Measurements from ENCODE around the gene CLDN34. TPM values are rescaled to one million over a fixed set of nuclear protein-coding genes. Genes with fewer than 3 reads are reported as not detected.

The CLDN34 gene
- total and polyA plus RNA-seq, 2 experiments from 2014 or later = not detected

DNA sequence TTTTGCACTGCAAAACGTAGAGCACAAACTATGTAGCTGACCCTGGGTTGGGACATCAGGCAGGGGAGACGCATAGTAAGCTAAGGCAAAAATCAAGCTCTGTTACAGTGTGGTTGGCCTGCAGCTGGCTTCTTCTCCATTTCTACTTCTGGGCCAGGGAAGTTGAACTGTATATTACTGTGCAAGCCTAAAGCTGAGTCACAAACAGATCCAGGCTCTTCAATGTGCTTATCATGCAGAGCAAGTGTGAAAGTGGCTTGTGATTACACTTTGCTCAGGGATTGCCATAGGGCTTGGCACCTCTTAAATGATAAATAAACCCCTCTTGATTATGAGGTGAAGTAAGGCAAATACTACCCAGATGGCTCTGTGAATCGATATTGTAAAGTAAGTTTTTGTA lies 40.5 kb downstream of the CLDN34 start:
- H3K4me3 Mint-ChIP-seq = no peak overlapping the region
- H3K27ac Mint-ChIP-seq = no peak overlapping the region
- H3K4me1 Mint-ChIP-seq = peaks cover 32% of the 10 kb centered on the region
- Histone ChIP-seq H3K79me2 (replicated peaks; ENCODE audit: insufficient read depth) (no peaks in the 10 kb centered on the region), H4K20me1 (replicated peaks; ENCODE audit: insufficient read depth) (no peaks in the 10 kb centered on the region), H3K4me1 (ENCODE audit: insufficient read depth) (peaks cover 21% of the 10 kb centered on the region), H3K27ac (ENCODE audit: low read depth) (no peak overlapping the region), H3K4me2 (no peak overlapping the region), H3K27me3 (ENCODE audit: insufficient read depth) (no peaks in the 10 kb centered on the region), H2AFZ (no peak overlapping the region), H3K4me3 (no peak overlapping the region), H3K36me3 (ENCODE audit: insufficient read depth) (no peaks in the 10 kb centered on the region), H3K9me2 (ENCODE audit: insufficient read depth) (no peaks in the 10 kb centered on the region), H3F3A (replicated peaks; ENCODE audit: low read depth) (peaks cover 12% of the 10 kb centered on the region; the same call in 1 of the 2 replicates)
- no peaks in the 10 kb centered on the region for H3K36me3 Mint-ChIP-seq (ENCODE audit: low read depth)
- no peak for TF ChIP-seq CTCF (conservative IDR thresholded peaks at IDR 0.05; ENCODE audit: low read depth in 2 of 2)
- ATAC-seq = no peak
- H3K9me3 Mint-ChIP-seq = peaks cover 4% of the 10 kb centered on the region; the same call in 2 of the 3 replicates
- no peak for DNase-seq (ENCODE audit: low spot score)
- H3K27me3 Mint-ChIP-seq (ENCODE audit: insufficient read depth, low read depth, poor library complexity) = peaks cover 3% of the 10 kb centered on the region

DNA sequence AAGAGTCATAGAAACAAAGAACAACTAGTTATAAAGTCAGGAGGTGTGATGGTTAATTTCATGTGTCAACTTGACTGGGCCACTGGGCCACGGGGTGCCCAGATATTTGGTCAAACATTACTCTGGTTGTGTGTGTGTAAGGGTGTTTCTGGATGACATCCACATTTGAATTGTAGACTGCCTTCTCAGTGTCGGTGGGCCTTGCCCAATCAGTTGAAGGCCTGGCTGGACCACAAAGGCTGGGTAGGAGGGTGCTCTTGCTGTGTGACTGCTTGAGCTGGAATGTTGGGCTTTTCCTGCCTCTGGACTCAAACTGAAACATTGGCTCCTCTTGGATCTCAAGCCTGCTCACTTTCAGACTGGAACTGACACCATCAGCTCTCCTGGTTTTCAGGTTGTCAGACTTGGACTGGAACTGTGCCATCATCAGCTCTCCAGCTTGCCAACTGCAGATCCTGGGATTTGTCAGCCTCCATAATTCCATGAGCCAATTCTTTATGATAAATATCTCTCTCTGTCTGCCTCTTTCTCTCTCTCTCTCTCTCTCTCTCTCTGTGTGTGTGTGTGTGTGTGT lies 41.4 kb downstream of the CLDN34 start:
- Histone ChIP-seq H3K4me1 (ENCODE audit: insufficient read depth) (peaks cover 21% of the 10 kb centered on the region), H2AFZ (no peak overlapping the region), H3K27ac (ENCODE audit: low read depth) (no peak overlapping the region), H3K4me3 (no peak overlapping the region), H3K4me2 (no peak overlapping the region), H3K27me3 (ENCODE audit: insufficient read depth) (no peaks in the 10 kb centered on the region), H3K9me2 (ENCODE audit: insufficient read depth) (no peaks in the 10 kb centered on the region), H3K36me3 (ENCODE audit: insufficient read depth) (no peaks in the 10 kb centered on the region), H3F3A (replicated peaks; ENCODE audit: low read depth) (peaks cover 12% of the 10 kb centered on the region; the same call in 1 of the 2 replicates), H4K20me1 (replicated peaks; ENCODE audit: insufficient read depth) (no peaks in the 10 kb centered on the region), H3K79me2 (replicated peaks; ENCODE audit: insufficient read depth) (no peaks in the 10 kb centered on the region)
- Mint-ChIP-seq H3K36me3 (ENCODE audit: low read depth) (peaks cover 5% of the 10 kb centered on the region; the same call in 1 of the 3 replicates), H3K4me3 (no peak overlapping the region), H3K9me3 (peaks cover 9% of the 10 kb centered on the region), H3K4me1 (peaks cover 38% of the 10 kb centered on the region), H3K27me3 (ENCODE audit: insufficient read depth, low read depth, poor library complexity) (peaks cover 7% of the 10 kb centered on the region), H3K27ac (no peak overlapping the region)
- TF ChIP-seq ZNF331 (CRISPR knock-in tag; IDR thresholded peaks at IDR 0.05; ENCODE audit: low read depth) (no peak), JUNB (IDR thresholded peaks at IDR 0.05; ENCODE audit: unreplicated experiment) (no peak), NANOG (IDR thresholded peaks at IDR 0.05; ENCODE audit: borderline replicate concordance) (no peak), EZH2phosphoT487 (IDR thresholded peaks at IDR 0.05; ENCODE audit: unreplicated experiment) (no peak)
- TF ChIP-seq, protein P1, sequence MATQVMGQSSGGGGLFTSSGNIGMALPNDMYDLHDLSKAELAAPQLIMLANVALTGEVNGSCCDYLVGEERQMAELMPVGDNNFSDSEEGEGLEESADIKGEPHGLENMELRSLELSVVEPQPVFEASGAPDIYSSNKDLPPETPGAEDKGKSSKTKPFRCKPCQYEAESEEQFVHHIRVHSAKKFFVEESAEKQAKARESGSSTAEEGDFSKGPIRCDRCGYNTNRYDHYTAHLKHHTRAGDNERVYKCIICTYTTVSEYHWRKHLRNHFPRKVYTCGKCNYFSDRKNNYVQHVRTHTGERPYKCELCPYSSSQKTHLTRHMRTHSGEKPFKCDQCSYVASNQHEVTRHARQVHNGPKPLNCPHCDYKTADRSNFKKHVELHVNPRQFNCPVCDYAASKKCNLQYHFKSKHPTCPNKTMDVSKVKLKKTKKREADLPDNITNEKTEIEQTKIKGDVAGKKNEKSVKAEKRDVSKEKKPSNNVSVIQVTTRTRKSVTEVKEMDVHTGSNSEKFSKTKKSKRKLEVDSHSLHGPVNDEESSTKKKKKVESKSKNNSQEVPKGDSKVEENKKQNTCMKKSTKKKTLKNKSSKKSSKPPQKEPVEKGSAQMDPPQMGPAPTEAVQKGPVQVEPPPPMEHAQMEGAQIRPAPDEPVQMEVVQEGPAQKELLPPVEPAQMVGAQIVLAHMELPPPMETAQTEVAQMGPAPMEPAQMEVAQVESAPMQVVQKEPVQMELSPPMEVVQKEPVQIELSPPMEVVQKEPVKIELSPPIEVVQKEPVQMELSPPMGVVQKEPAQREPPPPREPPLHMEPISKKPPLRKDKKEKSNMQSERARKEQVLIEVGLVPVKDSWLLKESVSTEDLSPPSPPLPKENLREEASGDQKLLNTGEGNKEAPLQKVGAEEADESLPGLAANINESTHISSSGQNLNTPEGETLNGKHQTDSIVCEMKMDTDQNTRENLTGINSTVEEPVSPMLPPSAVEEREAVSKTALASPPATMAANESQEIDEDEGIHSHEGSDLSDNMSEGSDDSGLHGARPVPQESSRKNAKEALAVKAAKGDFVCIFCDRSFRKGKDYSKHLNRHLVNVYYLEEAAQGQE (IDR thresholded peaks at IDR 0.05; ENCODE audit: unreplicated experiment) = no peak
- ATAC-seq (no peak), DNase-seq (ENCODE audit: low spot score) (no peak)
